Right renal pelvis (tissue), 4 donors: ENCODE results near the gene SLC35D1. TPM values are rescaled to one million over a fixed set of nuclear protein-coding genes. Genes with fewer than 3 reads are reported as not detected.

Experiments
- DNase-seq, 4 donors: peaks; one replicate each; pipeline ENCODE4 v3.0.0-alpha.2; 2013; ENCODE audit warnings: low read depth in 4 of 4, low spot score in 3 of 4, missing footprints in 1 of 4
- polyA plus RNA-seq, 4 donors: library from polyadenylated mRNA; unstranded; fragments of 120-200 nt; gene quantifications; one replicate each; pipeline ENCODE4 v1.2.1, GENCODE V29; 2013; ENCODE audit not compliant: insufficient read length in 4 of 4

The SLC35D1 gene
- polyA plus RNA-seq, 4 donors: 12.6 to 18.4 (median 15.9) TPM

DNA sequence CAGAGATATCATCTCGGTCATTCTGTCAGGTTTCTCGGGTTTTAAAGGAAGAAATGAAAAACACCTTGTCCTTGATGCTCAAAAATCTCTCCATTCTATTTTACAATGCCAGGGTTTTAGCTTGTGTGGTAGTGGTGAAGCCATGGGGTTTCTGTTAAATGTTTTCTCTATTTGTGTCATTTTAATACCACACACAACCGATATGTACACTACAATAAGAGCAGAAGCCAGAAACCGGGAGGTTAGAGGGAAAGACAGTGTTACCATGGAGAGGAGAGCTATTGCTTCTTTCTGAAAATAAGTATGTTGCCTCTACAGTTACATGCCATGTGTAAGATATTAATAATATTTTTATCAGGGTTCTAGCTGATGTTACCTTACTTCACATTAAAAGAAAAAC lies 2.8 kb downstream of the SLC35D1 start:
- DNase-seq: no peak

DNA sequence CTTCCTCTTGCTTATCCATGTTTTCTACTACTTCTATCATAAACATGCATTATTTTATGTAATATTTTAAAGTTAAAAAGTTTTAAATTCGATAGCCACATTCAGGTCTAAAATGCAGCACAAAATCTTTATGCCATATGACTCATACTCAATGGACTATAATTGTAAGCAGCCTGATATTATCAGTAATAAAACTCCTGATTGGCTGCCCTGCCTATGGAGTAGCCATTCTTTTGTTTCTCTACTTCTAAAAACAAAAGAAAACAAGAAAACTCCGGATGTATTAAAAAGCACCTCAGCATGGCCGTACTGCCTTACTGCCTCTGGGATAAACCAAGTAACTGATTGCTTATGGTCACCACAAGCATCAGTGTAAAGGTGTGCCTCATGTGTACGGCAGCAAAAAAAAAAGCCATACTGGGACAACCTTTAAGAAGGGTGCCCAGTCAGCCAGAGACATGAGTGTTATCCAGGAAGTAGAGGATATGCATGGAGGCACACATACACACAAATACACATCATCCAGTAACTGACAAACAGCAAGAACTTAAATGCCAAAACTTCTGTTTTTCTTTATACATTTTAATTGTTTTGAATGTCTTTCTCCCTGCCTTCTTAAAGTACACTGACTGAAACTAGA lies 9.2 kb downstream of the SLC35D1 start:
- DNase-seq: no peak

DNA sequence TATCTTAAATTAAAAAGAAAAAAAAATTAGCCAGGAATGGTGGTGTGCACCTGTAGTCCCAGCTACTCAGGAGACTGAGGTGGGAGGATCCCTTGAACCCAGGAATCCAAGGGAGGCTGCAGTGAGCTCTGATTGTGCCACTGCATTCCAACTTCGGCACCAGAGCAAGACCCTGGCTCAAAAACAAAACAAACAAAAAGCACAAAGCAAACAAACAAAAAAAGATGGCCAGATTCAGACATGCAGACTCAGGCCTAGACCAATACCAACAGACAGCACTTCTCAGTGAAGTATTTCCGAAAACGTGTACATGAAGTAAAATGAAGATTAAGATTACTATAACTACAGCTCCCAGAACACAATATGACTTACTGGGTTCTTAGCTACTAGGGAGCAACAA lies 10.6 kb downstream of the SLC35D1 start:
- no peak for DNase-seq

DNA sequence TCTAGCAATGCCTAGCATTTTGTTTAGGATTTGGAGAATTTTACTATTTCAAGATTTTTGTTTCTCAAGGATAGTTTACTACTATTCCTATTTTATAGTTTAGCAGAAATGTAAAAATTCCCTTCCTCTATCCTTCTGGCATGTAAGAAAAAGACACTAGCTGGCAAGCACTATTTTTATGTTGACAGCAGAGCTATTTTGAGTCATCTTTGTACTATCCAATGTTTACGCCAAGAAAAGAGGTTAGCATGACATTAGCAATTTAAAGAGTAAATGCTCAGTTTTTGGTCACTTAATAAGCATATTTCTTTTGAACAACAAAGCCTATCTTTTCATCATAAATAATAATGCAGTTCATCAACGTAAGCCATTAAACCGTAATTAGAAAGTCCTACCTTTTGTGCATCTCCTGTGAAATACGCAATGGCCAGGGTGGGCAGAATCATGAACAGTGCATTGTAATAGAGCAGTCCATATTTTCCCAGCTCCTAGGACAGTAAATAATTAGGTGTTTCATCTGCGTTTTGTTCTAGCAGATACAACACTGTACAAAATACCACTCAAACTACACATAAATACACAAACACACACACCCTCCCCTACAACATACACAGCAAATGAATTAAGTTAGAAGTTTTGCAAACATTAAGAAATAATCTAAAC lies 12.0 kb downstream of the SLC35D1 start:
- no peak for DNase-seq

DNA sequence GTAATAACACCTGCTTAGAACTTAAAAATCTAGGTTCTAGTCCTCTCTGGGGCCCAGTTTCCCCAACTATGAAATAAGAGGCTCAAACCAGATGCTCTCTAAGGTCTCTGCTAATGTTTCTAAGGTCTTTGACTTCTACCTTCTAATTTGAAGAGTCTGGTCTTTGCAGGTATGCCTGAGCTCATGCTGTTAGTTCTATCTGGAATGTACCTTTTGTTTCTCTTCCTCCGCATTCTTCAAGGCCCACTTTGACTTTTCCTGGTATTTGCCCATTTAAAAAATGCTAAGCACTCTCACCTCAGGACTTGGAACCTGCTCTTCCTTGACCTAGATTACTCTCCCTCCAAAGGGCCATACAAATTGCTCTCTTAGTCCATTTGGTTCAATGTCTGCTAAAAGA lies 13.5 kb downstream of the SLC35D1 start:
- DNase-seq: no peak

DNA sequence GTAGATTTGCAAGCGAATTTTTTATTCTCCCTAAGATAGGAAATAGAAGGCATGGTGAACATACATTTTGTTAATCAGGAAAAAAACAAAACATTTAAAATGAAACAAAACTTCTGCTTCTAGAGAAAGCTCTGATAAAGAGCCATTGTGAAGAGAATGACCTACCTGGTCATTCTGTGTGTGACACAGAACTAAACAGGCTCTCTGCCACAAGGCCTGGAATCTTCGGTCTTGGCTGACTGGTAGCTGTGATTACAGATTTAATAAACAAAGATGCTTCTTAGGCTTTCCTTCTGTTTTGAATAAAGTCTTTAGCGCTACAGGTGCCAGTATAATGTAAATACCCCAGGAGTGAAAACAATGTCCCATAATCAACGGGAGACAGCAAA lies 22.1 kb downstream of the SLC35D1 start:
- DNase-seq: no peak

DNA sequence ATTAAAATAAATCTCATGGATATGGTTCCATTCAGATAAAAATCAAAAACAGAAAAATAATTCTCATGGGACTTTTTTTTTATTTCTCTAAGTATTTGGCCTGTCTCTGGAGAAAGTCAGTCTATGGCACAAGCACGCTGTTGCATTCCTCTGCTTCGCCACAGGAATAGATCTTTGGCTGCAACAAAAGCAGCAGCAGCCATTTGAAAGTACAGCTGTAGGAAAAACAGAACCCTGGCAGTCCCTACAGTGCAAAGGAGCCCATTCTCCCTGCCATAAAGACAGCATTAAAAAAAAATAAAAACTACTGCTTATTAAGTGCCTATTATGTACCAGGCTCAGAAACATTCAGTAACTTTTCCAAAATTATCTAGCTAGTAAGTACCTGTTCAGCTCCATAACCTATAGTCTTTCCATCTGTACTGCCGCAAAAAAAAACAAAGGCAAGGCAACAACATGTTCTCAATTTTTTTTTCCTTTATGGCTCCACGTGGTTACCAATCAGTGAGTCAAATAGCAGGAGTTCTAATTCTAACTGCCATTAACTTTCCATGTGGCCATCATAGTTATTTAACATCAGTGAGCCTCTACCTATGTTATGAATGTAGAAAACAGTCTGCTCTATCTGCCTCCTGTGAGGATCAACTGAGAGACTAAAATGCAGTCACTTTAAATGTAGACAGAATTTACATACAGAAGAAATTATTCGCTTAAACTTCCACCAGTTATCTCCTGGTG lies 22.7 kb downstream of the SLC35D1 start:
- no peak for DNase-seq

DNA sequence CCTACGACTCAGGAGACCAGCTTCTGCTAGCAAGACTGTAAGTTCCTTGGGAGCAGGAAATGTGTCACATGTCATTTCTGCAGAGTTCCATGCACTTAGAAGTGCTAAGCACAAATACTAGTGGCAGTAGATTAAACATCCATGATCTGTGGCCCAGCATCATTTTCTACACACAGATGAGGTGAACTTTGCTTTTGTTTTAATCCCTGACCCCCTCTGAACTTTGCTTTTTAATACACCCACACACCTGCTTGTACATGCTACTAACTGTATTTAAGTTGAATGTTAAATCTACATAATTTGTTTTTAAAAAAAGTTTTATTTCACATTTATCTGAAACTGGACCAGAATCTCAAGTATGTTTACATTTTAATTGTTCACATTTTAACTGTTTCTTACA lies 24.5 kb downstream of the SLC35D1 start:
- DNase-seq: no peak

DNA sequence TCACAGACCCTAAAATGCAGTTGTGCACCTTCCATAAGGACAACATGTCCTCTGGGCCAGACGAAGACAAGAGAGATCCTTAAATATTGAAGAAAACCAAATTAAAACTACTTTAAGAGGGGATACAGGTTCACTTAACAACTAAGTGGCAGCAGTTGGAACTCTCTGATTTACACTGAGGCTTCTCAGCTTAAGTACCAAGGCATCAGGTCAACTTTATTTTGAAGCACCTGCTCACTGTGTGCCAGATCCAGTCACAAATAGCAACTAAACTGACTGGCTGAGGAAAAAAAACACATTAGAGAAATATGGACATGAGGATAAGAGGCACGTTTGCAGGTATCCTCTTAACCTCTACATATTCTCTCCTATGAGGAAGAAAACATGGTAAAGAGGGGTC lies 33.2 kb downstream of the SLC35D1 start:
- DNase-seq: no peak

DNA sequence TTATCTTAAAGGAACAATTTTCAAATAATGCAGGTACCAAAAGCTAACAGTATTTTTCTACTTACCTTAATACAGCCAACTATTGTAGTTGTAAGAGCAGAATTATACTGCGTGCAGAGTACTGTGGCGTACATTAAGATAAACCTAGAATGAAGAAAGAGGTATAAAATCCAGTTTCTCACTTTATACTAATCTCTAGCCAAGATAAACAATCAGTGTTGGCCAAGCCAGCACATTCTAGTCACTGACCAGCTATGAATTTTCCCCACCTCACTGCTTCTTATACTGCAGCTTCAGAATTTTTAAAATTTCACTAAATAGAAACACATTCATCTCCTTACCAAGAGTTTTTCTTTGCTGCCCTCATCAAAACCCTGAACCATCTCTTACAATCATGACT lies 33.6 kb downstream of the SLC35D1 start:
- DNase-seq: no peak

DNA sequence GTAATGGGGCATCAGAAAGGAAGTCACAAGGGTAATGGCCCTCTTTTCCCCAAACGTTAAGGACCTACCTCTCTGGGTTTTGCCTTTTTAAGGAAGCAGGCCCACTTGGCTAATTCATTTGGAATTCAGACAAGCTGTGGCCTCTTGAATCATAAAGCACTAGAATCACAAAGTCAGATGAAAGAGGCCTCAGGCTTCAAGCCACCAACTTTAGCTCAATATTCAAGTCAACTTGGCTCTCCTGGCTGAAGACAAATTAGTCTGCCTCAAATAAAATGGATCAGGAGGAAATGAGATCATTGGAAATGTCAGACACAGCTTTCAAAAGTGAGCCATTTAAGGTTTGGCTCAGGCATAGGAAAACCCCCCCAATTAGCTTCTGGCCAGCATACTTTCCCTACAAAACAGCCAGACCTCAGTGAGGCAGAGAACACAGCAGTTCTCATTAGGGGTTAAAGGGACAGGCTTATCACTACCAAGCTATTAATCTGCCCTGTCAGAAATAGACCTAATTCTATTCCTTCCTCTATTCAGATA lies 34.3 kb downstream of the SLC35D1 start:
- no peak for DNase-seq

DNA sequence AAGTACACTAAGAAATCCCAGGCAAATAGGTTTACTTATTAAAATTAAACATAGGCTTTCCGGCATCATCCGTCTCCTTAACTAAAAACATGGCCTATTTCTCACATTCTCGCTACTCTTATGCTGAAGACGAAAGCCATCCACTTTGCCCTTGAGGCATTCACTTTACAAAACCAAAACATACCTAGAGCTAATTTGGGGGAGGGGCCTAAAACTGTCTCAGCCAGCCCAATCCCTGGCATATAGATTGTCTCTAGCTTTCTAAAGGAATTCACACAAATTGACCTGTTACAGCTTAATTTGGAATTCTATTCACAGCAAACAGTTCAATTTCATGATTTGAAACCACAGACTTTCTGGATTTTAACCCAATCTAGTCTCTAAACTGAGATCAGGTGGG lies 34.8 kb downstream of the SLC35D1 start:
- DNase-seq: no peak

DNA sequence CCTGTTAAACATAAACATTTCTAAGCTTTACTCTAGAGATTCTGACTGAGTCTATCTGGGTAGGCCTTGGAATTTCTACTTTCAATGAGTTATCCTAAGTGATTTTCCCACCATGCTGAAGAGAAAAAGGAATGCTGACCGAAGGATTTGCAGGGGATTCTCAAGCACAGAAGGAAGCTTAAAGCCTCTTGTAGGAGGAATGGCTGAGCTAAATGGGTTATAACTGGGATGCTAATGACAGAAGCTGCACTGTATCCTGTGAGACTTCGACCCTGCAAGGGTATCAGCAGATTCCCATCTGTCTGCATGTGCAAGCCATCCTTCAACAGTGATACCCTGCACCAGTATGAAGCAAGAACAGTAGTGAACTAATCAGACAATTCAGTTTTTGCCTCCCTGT lies 35.4 kb downstream of the SLC35D1 start:
- DNase-seq: no peak

DNA sequence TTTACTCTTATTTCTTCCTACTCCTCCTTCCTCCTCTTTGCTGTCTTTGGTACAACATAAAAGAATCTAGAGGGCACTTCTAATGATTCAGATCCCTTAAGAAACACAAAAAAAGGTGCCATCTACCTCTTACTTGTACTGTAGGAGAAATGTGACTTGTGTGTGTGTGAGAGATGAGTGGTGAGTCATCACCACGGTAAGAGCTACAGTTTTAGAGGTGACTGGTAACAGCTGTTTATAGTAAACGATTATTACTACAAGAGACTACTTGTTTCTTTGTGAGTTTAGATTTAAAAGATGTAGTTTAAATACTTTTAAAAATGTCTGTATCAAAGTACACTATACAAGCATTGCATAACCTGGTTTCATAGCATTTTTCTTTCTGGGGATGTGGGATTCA lies 40.4 kb downstream of the SLC35D1 start:
- no peak for DNase-seq

DNA sequence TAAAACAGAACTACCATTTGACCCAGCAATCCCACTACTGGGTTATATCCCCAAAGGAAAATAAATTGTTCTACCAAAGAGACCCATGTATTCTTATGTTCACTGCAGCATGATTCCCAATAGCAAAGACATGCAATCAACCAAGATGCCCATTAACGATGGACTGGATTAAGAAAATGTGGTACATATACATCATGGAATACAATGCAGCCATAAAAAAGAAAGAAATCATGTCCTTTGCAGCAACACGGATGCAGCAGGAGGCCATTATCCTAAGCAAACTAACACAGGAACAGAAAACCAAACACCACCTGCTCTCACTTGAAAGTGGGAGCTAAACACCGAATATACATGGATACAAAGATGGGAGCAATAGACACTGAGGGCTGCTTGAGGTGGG lies 44.2 kb downstream of the SLC35D1 start:
- no peak for DNase-seq

DNA sequence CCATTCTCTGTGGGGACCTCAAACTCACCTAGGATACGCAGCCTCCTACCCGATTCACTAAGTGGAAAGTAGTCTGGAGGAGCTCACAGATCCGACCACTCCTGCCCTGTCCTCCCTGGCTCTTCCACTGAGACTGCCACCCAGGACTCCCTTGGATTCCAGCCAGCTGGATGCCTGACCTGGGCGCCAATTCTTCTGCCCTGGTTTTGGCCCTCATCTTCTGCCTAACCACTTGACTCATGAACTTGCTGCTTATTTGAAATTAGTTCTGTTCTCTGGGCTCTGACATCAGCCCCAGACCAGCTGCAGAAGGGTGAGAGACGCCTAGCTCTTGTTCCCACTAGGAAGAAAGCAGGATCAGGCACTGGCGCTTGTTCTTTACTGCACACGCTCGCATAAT lies 48.9 kb downstream of the SLC35D1 start:
- DNase-seq: no peak

DNA sequence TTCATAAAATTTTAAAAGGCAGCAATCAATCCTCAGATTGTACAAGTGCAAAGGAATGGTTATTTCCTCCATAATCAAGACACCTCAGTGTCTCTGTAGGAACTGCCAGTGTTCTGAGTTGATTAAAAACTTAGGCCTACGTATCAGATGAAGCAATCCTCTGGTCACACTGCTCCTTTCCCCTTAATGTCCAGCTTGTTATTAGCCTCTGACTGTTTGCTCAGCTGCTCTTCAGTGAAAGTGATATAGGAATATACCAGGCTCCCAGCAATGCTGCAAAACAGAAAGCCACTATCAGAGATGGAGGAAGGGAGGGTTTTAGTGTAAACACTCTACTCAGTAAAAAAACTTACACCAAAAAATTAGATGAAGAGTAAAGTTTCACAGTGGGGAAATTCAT lies 49.8 kb downstream of the SLC35D1 start:
- no peak for DNase-seq

DNA sequence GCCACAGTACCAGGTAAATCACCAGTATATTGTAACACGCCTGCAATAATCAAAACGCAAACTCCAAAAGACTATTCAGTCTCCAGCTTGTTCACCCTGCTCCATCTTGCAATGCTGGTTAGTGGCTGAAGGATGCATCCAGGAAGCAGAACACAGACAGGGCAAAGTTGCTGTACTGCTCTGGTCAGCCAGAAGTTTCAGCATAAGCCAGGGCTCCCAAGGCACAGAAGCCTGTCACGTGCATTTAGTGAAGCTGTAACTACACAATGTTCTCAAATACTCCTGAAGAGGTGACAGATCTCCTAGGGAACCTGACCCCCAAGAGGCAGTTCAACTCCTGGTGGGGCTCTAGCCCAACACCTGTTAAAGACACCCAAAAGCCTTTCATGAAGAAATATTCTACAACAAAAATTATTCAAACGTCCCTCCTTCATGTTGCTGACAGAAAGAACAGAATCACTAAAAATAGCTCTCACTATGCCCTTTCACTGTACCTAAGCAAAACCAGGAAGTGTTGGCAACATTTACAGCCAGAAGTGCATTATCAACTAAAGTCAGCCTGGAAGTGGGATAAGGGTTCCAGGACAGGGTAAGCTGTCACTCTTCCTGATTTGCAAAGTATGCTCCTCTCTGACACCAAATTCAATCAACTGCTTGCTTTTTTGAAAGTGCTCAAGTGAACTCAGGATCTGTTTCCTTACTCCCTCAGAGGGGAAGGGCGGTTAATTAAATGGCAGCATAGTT lies 52.1 kb downstream of the SLC35D1 start:
- DNase-seq: no peak

DNA sequence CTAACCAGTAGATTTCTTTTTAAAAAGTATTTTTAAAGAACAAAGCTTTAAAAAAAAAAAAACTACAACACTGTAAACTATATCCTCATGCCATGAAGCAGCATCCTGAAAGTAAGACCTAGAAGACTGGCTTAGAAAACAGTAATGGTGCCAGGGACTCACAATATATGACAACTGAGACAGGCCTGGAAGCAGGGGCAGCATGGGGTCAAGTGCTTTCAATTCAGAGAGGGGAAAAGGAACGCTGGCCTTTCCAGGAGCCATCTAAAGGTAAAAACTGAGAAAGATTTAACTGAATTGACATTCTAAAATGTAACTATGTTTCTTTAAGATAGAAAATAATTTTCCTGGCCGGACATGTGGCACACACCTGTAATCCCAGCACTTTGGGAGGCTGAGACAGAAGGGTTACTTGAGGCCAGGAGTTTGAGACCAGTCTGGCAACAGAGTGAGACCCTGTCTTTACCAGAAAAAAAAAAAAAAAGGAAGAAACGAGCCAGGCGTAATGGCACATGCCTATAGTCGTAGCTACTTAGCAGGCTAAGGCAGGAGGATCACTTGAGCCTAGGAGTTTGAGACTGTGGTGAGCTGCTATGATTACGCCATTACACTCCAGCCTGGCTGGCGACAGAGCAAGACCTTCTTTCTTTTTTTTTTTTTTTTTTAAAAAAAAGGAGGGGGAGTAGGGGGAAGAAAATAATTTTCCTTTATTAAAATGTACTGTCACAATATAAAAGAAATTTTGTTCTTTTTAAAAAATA lies 54.1 kb downstream of the SLC35D1 start:
- no peak for DNase-seq

DNA sequence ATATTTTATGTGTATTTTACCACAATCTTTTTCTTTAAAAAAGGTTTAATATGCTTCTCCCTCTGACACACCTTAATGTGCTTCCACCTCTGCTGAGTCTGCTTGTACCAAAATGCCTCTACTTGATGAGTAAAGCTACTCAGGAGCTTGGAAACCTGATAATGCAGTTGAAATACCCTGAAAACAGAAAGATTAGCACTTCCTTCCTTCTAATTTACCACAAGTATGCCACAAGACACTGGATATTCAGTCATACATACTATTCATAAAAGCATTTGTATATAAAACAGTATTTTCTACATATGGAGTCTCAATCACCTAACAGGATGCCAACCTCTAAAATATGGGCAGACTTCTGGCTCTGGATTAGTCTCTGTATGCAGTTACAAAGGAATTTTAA lies 55.0 kb downstream of the SLC35D1 start:
- DNase-seq: no peak
